ENCODE results near the gene OR10H1.
"Not testable (repeated sequence)": the region's sequence is repeated elsewhere in the genome, so short reads cannot be mapped to it uniquely, and the experiment has no call there.

Gene OR10H1

GRCh38 chr19:15774159-15774558 is 41.3 kb downstream of the OR10H1 start:
- DNase-seq (ENCODE audit: low read depth): not testable (repeated sequence)

- DNase-seq (ENCODE audit: low read depth): no peak
These were observed 45.9 kb downstream of the OR10H1 start for GRCh38 chr19:15769586-15769985.

GRCh38 chr19:15759962-15760565 is 55.4 kb downstream of the OR10H1 start:
- no peak for DNase-seq (ENCODE audit: low read depth)

GRCh38 chr19:15758379-15758778 is 57.1 kb downstream of the OR10H1 start:
- no peak for DNase-seq (ENCODE audit: low read depth)
